Measurements from ENCODE around the gene POU4F3.

- TF ChIP-seq MAX (IDR thresholded peaks at IDR 0.05) (no peak), EZH2 (IDR thresholded peaks at IDR 0.05) (no peak), EZH2phosphoT487 (IDR thresholded peaks at IDR 0.05; ENCODE audit: borderline replicate concordance) (no peak)
Observed at GRCh38 chr5:146302406-146302805, 36.2 kb upstream of the POU4F3 start.
